NCI-H1436 treated with DMSO at 0.1 percent for 48 hours (cell line): ENCODE data around the gene NPTN.

Source experiments
- DNase-seq: peaks from one replicate; lab custom pipeline; 2025; lab: John Stamatoyannopoulos, UW

The NPTN gene

DNA sequence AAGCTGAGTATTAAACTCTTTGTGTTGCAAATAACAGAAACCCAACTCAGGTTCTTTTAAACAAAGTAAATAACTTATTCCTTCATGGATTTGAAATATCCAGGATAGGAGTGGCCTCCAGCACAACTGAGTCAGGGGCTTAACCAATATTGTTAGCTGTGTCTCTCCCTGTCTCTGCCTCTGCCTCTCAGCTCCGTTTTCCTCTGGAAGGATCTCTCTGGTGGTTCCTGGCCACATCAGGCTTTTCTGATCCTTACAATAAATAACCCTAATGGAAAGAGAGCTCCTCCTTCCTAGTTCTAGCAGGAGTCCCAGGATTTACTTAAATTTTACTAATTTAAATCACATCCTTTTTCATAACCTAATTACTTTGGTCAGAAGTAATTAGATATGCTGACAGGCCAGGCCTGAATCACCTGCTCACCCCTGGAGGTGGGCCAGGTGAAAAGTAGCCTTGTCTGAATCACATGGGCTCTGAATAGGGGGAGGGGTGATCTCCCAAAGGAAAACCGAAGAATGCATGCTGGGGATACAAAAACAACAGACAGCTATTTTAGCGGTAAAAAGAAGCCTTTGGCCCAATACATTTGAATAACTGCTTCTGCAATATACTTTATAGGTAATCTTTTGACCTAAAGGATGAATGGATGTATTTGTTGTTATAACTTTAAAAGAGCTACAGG, 114.9 kb downstream of the NPTN start:
- DNase-seq, result no peak

GRCh38 chr15:73517566-73517965, 115.6 kb downstream of the NPTN start:
- DNase-seq, result no peak

GRCh38 chr15:73515527-73515926, 117.7 kb downstream of the NPTN start:
- DNase-seq, result no peak
